GM18868 (cell line): Measurements from ENCODE around the gene ATR.
"Not testable (repeated sequence)": the region's sequence is repeated elsewhere in the genome, so short reads cannot be mapped to it uniquely, and the experiment has no call there.

Experiments used
- ATAC-seq: cut with Tn5 transposase; IDR thresholded peaks from one replicate; pipeline ENCODE4 v1.9.1; 2021; ENCODE audit warnings: mild to moderate bottlenecking, moderate library complexity; ENCODE audit not compliant: unreplicated experiment

ATR gene

GRCh38 chr3:142595581-142595950, 17.0 kb upstream of the ATR start:
- no peak for ATAC-seq

GRCh38 chr3:142595141-142595540, 16.6 kb upstream of the ATR start:
- ATAC-seq = no peak

GRCh38 chr3:142592268-142592667, 13.7 kb upstream of the ATR start:
- not testable (repeated sequence) for ATAC-seq

- ATAC-seq = no peak
Observed at GRCh38 chr3:142588703-142589102, 10.2 kb upstream of the ATR start.

GRCh38 chr3:142586803-142587406, 8.4 kb upstream of the ATR start:
- ATAC-seq = peak; percentile 70

GRCh38 chr3:142581070-142581469, 2.5 kb upstream of the ATR start:
- not testable (repeated sequence) for ATAC-seq

GRCh38 chr3:142580061-142580423, 1.5 kb upstream of the ATR start:
- no peak for ATAC-seq

- no peak for ATAC-seq
Observed at GRCh38 chr3:142577696-142578328, 721 bp downstream of the ATR start.

GRCh38 chr3:142576792-142577191, 1.7 kb downstream of the ATR start:
- no peak for ATAC-seq

- no peak for ATAC-seq
Observed at GRCh38 chr3:142574665-142575064, 3.9 kb downstream of the ATR start.

GRCh38 chr3:142574223-142574622, 4.3 kb downstream of the ATR start:
- not testable (repeated sequence) for ATAC-seq

- not testable (repeated sequence) for ATAC-seq
Observed at GRCh38 chr3:142569422-142569821, 9.1 kb downstream of the ATR start.

- no peak for ATAC-seq
Observed at GRCh38 chr3:142568393-142569017, 10.0 kb downstream of the ATR start.

- no peak for ATAC-seq
Observed at GRCh38 chr3:142566096-142566495, 12.4 kb downstream of the ATR start.

- no peak for ATAC-seq
Observed at GRCh38 chr3:142563496-142563997, 15.0 kb downstream of the ATR start.

GRCh38 chr3:142560118-142560517, 18.4 kb downstream of the ATR start:
- no peak for ATAC-seq

- no peak for ATAC-seq
Observed at GRCh38 chr3:142553741-142554140, 24.8 kb downstream of the ATR start.

GRCh38 chr3:142552579-142552978, 26.0 kb downstream of the ATR start:
- not testable (repeated sequence) for ATAC-seq

- ATAC-seq = no peak
Observed at GRCh38 chr3:142549986-142550385, 28.5 kb downstream of the ATR start.

- no peak for ATAC-seq
Observed at GRCh38 chr3:142543307-142543706, 35.2 kb downstream of the ATR start.

- ATAC-seq = no peak
Observed at GRCh38 chr3:142542054-142542453, 36.5 kb downstream of the ATR start.

- no peak for ATAC-seq
Observed at GRCh38 chr3:142536519-142536918, 42.0 kb downstream of the ATR start.
